Kasumi-1 (cell line): Measurements from ENCODE around the gene TNFAIP8.

Source experiments
- DNase-seq, 2 experiments: peaks; one replicate each; lab custom pipeline; 2025; lab: John Stamatoyannopoulos, UW

Gene TNFAIP8

DNA sequence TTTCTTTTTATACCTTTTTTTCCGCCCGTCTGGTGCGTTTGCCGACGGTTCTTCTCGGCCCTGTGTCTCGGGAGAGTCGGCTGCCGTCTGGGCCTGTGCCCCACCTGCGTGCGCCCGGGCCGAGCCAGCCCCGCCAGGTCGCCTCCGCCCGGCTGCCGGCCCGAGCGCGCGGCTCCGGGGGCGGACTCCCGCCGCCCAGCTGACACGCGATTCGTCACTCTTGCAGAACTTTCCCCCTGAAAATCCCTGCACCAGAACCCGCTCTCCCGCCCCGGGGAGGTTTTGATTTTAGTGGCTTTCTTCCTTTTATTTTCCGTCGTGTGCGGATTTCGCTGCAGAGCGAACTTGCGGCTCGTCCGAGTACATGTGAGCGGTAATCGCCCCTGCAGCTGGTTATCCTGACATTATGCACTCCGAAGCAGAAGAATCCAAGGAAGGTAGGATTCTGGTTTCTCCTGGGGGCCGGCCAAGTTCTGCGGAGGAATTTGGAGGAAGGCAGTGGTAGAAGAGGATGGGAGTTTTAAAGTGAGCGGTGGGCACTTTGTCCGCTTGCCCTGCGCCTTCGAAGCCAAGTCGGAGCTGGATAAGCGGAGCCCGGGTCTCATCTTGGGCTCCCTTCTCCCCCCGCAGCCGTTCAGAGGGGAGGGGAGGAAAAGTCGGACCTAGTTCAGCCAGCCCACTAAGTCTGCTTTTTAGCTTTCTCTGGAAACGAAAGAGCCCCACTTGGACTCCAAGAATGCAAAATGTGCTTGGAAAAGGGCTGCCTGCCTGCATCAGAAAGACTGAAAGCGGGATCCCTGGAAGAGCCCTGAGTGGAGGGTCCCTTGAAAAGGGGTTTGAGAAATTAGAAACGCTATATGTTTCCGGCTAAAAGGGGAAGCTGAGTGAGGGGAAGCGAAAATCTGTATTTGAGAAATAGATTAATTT lies at the start of gene TNFAIP8:
Gene TNFAIP8, plus strand, starts transcription at position 335 of the 927 bp plus-strand sequence. Its CDS starts 72 bp downstream, at position 407.
- DNase-seq = peak; percentile 40 to 60

DNA sequence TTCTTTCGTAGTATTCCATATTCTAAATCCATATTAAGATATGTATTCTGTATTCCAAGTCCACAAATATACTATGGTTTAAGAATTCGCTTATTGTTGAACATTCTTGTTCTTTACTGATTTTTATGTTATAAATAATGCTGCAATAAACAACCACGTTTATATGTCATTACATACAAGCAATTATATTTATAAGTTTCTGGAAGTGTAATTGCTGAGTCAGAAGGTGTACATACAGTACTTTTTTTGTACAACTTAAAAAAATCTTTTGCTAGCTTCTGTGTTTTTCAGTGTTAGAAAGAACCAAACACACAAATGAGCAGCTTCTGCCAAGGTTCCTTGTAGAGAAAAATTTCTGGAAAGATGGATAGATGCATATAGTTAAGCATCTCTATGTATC lies 48.6 kb upstream of the TNFAIP8 start:
- DNase-seq = no peak

GRCh38 chr5:119309326-119309725 lies 46.5 kb upstream of the TNFAIP8 start:
- no peak for DNase-seq

DNA sequence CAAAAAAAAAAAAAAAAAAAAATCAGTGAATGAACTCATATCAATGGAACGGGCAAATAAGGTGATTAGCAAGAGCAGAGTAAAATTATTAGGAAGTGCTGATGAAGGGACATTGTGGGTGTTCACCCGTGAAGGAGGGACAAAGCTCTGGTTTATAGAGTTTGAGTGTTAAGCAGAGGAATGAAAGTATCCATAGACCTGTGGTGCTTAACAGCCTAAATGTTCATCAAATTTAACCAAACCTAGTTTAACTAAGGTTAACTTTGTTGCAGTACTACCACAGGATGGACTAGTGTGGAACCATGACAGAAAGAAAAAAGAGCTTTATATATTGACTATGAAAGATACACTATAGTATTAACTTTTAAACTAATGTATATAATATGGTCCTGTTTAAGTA lies 44.1 kb upstream of the TNFAIP8 start:
- no peak for DNase-seq

- DNase-seq = no peak
Measured at GRCh38 chr5:119312403-119312802, 43.4 kb upstream of the TNFAIP8 start.

- DNase-seq = no peak
Measured at GRCh38 chr5:119313197-119313596, 42.6 kb upstream of the TNFAIP8 start.

DNA sequence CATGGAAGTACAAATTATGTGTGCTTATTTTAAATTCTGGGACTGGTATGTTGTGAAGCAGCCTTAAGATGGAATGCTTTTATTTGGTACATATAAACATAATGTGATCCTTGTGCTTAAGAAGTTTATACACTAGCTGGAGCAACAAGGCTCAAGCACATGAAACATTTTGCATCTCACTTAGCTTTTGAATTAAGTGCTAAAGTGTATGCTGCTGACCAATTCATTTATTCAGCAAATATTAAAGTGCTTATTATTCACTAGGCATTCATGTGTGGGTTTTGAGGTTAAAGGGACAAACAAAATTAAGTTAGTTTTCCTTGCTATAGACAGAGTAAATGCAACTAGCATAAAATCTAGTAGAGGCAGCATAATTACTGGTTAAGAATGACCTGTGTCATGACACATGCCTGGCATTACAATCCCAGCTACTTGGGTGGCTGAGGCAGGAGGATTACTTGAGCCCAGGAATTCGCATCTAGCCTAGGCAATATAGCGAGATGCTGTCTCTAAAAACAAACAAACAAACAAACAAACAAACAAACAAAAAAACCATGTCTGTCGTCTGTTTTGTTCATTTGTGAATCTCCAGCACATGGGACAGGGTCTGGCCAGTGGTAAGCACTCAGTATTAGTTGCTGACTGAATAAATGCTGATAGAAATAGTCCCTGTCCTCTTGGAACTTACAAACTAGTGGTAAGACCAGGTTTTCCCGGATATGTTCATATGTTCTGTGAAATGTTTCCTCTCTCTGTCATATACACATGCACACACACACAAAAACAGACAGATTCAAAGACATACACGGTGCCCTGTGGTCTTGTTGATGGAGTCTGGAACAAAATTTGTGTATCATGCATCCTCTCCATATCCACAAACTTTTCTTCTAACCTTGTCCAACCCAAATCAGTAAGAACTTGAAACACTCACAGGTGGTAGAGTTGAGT lies 41.9 kb upstream of the TNFAIP8 start:
- no peak for DNase-seq

DNA sequence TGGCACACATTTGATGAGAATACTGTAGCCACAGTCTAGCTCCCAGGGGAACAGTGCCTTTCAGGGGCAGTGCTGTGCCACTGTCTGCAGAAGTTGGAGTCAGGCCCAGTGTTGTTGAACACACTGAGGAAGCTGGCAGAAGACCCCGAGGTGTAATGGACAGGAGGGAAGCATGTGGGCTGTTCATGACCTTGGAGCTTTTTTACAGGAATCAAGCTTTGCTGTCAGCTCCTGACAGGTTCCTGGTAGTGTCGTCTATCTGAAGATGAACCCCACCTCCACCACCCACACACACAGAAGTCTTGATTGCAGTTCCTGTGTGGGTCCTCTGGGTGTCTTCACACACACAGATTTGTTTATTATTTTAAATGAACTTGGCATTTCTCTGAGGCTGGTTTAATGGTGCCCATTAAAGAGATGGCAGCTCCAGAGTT lies 40.3 kb upstream of the TNFAIP8 start:
- peak; percentile 55 to 76 for DNase-seq

DNA sequence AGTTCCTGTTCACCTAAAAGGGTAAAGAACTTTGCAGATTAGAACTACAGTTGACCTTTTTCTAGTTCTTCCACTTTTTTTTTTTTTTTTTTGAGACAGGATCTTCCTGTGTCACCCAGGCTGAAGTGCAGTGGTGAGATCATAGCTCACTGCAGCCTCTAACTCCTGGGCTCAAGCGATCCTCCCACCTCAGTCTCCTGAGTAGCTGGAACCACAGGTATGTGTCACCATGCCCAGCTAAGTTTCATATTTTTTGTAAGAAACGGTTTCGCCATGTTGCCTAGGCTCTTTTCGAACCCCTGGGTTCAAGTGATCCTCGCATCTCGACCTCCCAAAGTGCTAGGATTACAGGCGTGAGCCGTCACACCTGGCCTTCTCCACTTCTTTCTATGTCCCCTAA lies 39.7 kb upstream of the TNFAIP8 start:
- DNase-seq = no peak

- DNase-seq = no peak
Measured at GRCh38 chr5:119316906-119317305, 38.9 kb upstream of the TNFAIP8 start.

DNA sequence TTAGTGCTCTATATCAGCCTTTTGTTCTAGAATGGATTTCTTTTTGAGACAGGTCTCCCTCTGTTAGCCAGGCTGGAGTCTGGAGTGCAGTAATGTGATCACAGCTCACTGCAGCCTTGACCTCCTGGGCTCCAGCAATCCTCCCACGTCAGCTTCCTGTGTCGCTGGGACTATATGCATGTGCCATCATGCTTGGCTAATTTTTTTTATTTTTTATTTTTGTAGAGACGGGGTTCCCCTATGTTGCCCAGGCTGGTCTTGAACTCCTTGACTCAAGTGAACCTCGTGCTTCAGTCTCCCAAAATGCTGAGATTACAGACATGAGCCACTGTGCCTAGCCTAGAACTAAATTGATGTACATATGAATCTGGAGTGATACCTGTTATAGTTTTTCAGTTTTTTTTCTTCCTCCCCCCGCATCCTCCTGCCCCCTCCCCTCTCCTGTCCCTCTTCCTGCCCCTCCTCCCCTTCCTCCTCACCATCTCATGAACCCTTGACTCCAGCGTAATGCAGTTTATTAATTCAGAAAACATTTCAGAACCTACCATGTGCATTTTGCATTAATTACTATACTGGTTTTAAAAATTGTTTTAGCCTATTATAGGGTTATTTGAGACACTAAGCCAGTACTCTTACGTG lies 37.4 kb upstream of the TNFAIP8 start:
- no peak for DNase-seq

DNA sequence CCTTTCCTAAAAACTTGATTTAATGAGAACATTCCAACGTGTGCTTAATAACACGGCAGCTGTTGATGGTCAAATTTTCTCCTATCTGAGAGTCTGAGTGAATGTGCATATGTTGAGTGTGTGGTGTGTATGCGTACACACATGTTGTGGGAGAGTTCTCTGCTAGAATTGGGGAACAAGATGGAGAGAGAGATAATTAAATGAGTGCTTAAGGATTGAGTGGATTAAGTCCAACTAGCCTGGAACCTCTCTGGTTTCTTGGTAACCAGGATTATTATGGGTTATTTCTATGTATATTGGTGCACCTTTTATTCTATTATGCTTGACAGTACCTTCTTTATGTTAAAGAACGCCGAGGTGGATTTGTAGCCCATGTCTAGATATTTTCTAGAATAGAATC lies 36.4 kb upstream of the TNFAIP8 start:
- DNase-seq = no peak

DNA sequence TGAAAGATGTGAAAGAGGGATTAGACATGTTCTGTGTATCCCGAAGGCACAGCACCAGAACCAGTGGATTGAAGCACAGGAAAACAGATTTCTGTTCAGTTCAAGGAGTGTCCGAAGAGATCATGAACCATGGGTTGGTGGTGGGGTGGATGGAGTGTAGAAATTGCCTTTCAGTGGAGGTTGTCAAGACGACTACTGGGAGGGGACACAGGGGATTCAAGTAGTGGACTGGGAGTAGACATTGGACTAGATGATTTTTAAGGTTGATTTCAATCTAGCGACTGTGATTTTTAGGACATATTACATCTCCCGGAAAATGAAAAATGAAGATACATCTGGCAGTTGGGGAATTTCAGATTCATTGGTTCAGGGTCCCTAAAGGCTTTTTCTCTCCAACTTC lies 35.9 kb upstream of the TNFAIP8 start:
- no peak for DNase-seq

- no peak for DNase-seq
Measured at GRCh38 chr5:119321569-119322311, 34.1 kb upstream of the TNFAIP8 start.

GRCh38 chr5:119322312-119322947 lies 33.4 kb upstream of the TNFAIP8 start:
- DNase-seq = no peak

DNA sequence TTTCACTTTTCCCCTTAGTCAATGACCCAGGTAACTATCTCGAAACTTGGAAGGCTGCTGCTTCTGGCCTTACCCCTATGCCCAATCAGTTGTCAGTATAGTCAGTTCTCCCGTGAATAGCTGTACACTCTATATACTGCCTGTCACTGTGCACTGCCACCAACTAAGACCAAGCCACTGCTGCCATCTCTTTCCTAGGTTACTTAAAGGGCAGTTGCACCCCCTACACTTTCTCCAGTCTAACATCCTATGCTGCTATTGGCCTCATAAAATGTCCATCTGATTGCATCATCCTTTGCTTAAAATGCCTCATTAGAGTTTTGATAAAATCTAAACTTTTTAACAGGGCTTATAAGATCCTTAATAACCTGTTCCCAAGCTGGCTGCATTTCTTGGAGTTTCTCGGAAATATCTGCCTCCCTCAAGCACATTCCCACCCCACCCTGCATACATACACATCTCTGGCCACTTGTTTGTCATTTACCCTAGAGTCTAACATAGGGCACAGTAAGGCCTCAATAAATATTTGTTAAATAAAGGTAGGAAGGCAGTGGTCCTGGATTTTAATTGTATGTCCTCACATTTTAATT lies 32.8 kb upstream of the TNFAIP8 start:
- no peak for DNase-seq

DNA sequence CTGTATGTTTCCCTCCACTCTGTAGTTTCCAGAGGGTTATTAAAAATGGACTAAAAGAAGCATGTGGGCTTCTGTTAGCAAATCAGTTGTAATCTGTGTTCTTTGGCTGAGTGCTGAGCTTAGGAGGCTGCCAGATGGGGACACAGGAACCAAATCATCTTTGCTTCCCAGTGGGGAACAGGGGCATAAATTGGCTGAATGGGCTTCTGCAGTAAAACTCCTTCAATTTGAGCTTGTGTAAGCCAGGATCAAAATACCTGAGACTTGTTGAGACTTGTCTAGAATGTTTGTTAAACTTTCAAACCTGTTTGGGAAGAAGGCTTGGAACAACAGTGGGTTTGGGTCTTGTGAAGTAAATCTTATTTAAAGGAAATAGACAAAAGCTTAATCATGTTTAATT lies 32.2 kb upstream of the TNFAIP8 start:
- no peak for DNase-seq

DNA sequence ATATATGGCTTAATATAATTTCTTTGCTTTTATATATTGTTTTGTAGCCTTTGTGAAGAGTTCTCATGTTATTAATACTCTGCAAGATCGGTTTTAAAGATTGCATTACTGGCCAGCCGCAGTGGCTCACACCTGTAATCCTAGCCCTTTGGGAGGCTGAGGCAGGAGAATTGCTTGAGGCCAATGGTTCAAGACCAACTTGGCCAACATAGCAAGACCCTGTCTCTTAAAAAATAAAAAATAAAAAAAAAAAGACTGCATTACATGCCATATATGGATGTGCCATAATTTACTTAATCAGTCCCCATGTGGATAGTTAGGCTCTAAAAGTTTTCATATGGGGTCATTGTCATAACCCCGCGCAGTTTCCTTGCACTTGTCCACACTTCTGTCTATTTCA lies 31.0 kb upstream of the TNFAIP8 start:
- no peak for DNase-seq

DNA sequence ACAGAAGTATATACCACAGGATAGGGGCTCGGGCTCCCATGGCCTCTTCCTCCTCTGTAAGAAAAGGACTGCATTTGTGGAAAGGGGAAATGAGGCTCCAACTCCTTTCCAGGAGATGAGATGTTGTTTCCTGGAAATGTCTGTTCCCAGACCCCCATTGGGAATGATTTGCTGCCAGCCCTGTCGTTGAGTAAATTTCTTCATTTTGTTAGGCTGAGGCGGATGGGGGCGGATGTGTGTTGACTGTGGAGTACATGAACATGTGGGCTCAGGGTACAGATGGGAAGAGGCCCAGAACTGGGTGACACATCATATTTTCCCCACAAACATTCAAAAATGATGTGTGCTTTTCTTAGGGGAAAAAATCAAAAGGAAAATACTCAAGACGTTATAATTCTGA lies 28.8 kb upstream of the TNFAIP8 start:
- DNase-seq = no peak

- no peak for DNase-seq
Measured at GRCh38 chr5:119328753-119329602, 26.8 kb upstream of the TNFAIP8 start.
